Esophagus muscularis mucosa (tissue), 3 donors: ENCODE results near the gene AMOTL2.

Experiments used
- POLR2A ChIP-seq: fragments of 450-650 bp; IDR thresholded peaks from one replicate; pipeline ENCODE4 v1.6.1; 2017; ENCODE audit warnings: antibody characterized with exemption, moderate library complexity, mild to moderate bottlenecking, low read depth
- POLR2AphosphoS5 ChIP-seq, 2 donors: sonication (generic); formaldehyde crosslinking; IDR thresholded peaks; one replicate each; pipeline ENCODE4 v1.6.1; 2017; ENCODE audit warnings: antibody characterized with exemption in 2 of 2
- TF ChIP-seq, protein P1 (sequence below), 3 experiments: fragments of 200-600 bp in 2 of 3; fragments of 450-650 bp in 1 of 3; sonication (generic) in 2 of 3; IDR thresholded peaks; one replicate each; pipeline ENCODE4 v1.5.1; 2017 to 2019; ENCODE audit warnings: antibody characterized with exemption in 3 of 3, mild to moderate bottlenecking in 2 of 3, moderate library complexity in 1 of 3

DNA sequence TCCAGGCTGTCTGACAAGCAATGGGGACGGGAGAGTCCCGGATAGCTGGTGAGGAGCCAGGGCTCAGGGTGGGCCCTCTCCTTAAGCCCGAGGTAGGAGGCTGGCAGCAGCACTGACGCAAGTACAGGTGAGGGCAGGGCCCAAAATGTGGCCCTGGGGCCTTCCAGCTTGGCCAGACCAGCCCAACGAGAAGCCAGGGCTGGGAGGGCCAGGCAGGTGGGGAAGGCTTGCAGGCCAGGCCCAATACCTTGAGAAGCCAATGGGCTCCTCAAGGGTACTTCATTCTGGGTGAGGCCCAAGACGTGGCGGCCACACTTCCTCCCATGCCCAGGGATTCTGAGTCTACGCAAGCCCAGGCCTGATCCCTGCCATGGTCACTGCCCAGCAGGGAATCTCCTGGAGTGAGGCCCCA, 37.2 kb downstream of the AMOTL2 start:
- TF ChIP-seq POLR2A (no peak), POLR2AphosphoS5 (IDR thresholded peaks at IDR 0.05) (no peak)
- TF ChIP-seq, protein P1, sequence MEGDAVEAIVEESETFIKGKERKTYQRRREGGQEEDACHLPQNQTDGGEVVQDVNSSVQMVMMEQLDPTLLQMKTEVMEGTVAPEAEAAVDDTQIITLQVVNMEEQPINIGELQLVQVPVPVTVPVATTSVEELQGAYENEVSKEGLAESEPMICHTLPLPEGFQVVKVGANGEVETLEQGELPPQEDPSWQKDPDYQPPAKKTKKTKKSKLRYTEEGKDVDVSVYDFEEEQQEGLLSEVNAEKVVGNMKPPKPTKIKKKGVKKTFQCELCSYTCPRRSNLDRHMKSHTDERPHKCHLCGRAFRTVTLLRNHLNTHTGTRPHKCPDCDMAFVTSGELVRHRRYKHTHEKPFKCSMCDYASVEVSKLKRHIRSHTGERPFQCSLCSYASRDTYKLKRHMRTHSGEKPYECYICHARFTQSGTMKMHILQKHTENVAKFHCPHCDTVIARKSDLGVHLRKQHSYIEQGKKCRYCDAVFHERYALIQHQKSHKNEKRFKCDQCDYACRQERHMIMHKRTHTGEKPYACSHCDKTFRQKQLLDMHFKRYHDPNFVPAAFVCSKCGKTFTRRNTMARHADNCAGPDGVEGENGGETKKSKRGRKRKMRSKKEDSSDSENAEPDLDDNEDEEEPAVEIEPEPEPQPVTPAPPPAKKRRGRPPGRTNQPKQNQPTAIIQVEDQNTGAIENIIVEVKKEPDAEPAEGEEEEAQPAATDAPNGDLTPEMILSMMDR (IDR thresholded peaks at IDR 0.05) = no peak
